HepG2 (cell line): ENCODE results near the gene NIT2. TPM values are rescaled to one million over a fixed set of nuclear protein-coding genes. Genes with fewer than 3 reads are reported as not detected.

ENCODE experiments used
- ATAC-seq: fragments of 200-7000 bp; cut with Tn5 transposase; 3 replicates; pipeline ENCODE4 v1.9.1; 2020; ENCODE audit warnings: mild to moderate bottlenecking, moderate library complexity
- BruUV-seq: library from RNA; stranded (reverse); fragments of 400-500 nt; replicated peaks from 2 replicates; lab custom pipeline; 2021; lab: Mats Ljungman, UMichigan
- CTCF ChIA-PET: fragments of 300-600 bp; formaldehyde crosslinking; extraction: SDS; loops from one replicate; lab custom pipeline; 2021; ENCODE audit warnings: low total read pairs, inconsistent platforms, low intra/inter-chr PET ratio; lab: Yijun Ruan, JAX
- POLR2A ChIA-PET: fragments of 350-600 bp; sonication (Branson Sonifier 250); formaldehyde crosslinking; loops from one replicate; lab custom pipeline; 2020; ENCODE audit warnings: antibody characterized with exemption, inconsistent platforms; lab: Yijun Ruan, JAX
- DNase-seq: peaks from one replicate; pipeline ENCODE4 v3.0.0-alpha.2; 2015; ENCODE audit warnings: low spot score
- FAIRE-seq: peaks from 3 replicates; lab custom pipeline; 2011; peaks lifted over from hg19 to GRCh38; lab: Jason Lieb, UNC
- H2AFZ ChIP-seq: one replicate; pipeline ENCODE4 v1.6.1; 2011; ENCODE audit warnings: low read length, inconsistent platforms
- H3K27ac ChIP-seq: fragments of 300-600 bp; 3 replicates; pipeline ENCODE4 v1.8.0; 2011; ENCODE audit warnings: mixed run types, mild to moderate bottlenecking, mixed read lengths, low read length, inconsistent platforms; ENCODE audit not compliant: insufficient read depth; ENCODE audit errors: extremely low read length
- H3K27me3 ChIP-seq, 2 experiments: fragments of 200-600 bp in 1 of 2; 2 replicates in 1 of 2; 3 replicates in 1 of 2; pipeline versions ENCODE4 v1.6.0 to v1.8.0; 2011; ENCODE audit warnings: low read length in 2 of 2, mild to moderate bottlenecking in 2 of 2, moderate library complexity in 2 of 2, inconsistent platforms in 1 of 2; ENCODE audit not compliant: insufficient read depth in 2 of 2, control insufficient read depth in 1 of 2
- H3K36me3 ChIP-seq, 2 experiments: fragments of 200-600 bp in 1 of 2; replicated peaks in 1 of 2; 2 replicates in 1 of 2; 3 replicates in 1 of 2; pipeline versions ENCODE4 v1.5.1 to v1.8.0; 2011; ENCODE audit warnings: low read length in 2 of 2, inconsistent platforms in 1 of 2; ENCODE audit not compliant: insufficient read depth in 2 of 2, control insufficient read depth in 1 of 2
- H3K4me1 ChIP-seq: 2 replicates; pipeline ENCODE4 v1.5.1; 2012; ENCODE audit warnings: low read length, inconsistent platforms; ENCODE audit not compliant: insufficient read depth
- H3K4me2 ChIP-seq: 2 replicates; pipeline ENCODE4 v1.6.0; 2011; ENCODE audit warnings: low read depth, low read length, inconsistent platforms
- H3K4me3 ChIP-seq, 3 experiments: fragments of 200-600 bp in 1 of 3; sonication (generic), shearing (Covaris generic) in 1 of 3; replicated peaks in 1 of 3; 2 replicates each; pipeline ENCODE4 v1.5.1; 2011 to 2016; ENCODE audit warnings: low read length in 3 of 3, inconsistent platforms in 2 of 3, low read depth in 2 of 3, mild to moderate bottlenecking in 2 of 3, control low read depth in 1 of 3, mixed read lengths in 1 of 3; ENCODE audit not compliant: insufficient read depth in 1 of 3
- H3K79me2 ChIP-seq: one replicate; pipeline ENCODE4 v1.6.1; 2011; ENCODE audit warnings: low read length, inconsistent platforms; ENCODE audit not compliant: insufficient read depth
- H3K9ac ChIP-seq: 2 replicates; pipeline ENCODE4 v1.6.0; 2011; ENCODE audit warnings: mild to moderate bottlenecking, low read depth, low read length, inconsistent platforms; ENCODE audit not compliant: insufficient read depth
- H3K9me3 ChIP-seq: 2 replicates; pipeline ENCODE4 v1.5.1; 2012; ENCODE audit warnings: mild to moderate bottlenecking, low read length
- H4K20me1 ChIP-seq: 2 replicates; pipeline ENCODE4 v1.6.0; 2011; ENCODE audit warnings: inconsistent platforms, mild to moderate bottlenecking, low read length, moderate library complexity; ENCODE audit not compliant: insufficient read depth
- ELF1 ChIP-seq: sonication (generic); formaldehyde crosslinking; IDR thresholded peaks from 2 replicates; pipeline ENCODE4 v1.4.0; 2020; ENCODE audit warnings: missing genetic modification reagents
- HES4 ChIP-seq: sonication (generic); formaldehyde crosslinking; IDR thresholded peaks from 2 replicates; pipeline ENCODE4 v1.9.0; 2021; ENCODE audit warnings: mild to moderate bottlenecking, missing genetic modification reagents, borderline replicate concordance
- HNF4G ChIP-seq, 2 experiments: sonication (generic) in 1 of 2; formaldehyde crosslinking in 1 of 2; IDR thresholded peaks; 2 replicates each; pipeline versions ENCODE4 v1.4.0 to v1.6.1; 2011 to 2020; ENCODE audit warnings: borderline replicate concordance in 2 of 2, low read depth in 2 of 2, mild to moderate bottlenecking in 2 of 2, low read length in 1 of 2, missing genetic modification reagents in 1 of 2, moderate library complexity in 1 of 2
- KMT2A ChIP-seq: sonication (generic); formaldehyde crosslinking; IDR thresholded peaks from 2 replicates; pipeline ENCODE4 v1.4.0; 2020; ENCODE audit warnings: missing genetic modification reagents
- KMT2B ChIP-seq: IDR thresholded peaks from 2 replicates; pipeline ENCODE4 v1.6.1; 2016; ENCODE audit warnings: missing genetic modification reagents, missing compliant biosample characterization
- MAFK ChIP-seq, 2 experiments: IDR thresholded peaks in 1 of 2; conservative IDR thresholded peaks in 1 of 2; 2 replicates each; pipeline ENCODE4 v1.6.1; 2011; ENCODE audit warnings: improper control_type of control experiment in 2 of 2, low read length in 2 of 2
- MZF1 ChIP-seq: sonication (generic); formaldehyde crosslinking; IDR thresholded peaks from 2 replicates; pipeline ENCODE4 v1.8.1; 2023; ENCODE audit warnings: mild to moderate bottlenecking, missing genetic modification reagents, borderline replicate concordance
- PCBP2 ChIP-seq: fragments of 200-400 bp; formaldehyde crosslinking; optimal IDR thresholded peaks from 2 replicates; pipeline ENCODE3; 2018; ENCODE audit warnings: low read length, low read depth; ENCODE audit not compliant: poor library complexity, severe bottlenecking
- RAD51 ChIP-seq: fragments of 450-650 bp; IDR thresholded peaks from 2 replicates; pipeline ENCODE4 v1.6.1; 2016; ENCODE audit warnings: borderline replicate concordance
- ZFP90 ChIP-seq: sonication (generic); formaldehyde crosslinking; IDR thresholded peaks from 2 replicates; pipeline ENCODE4 v1.8.0; 2022; ENCODE audit warnings: missing genetic modification reagents, mild to moderate bottlenecking, inconsistent platforms, borderline replicate concordance
- ZNF260 ChIP-seq: sonication (generic); formaldehyde crosslinking; IDR thresholded peaks from 2 replicates; pipeline ENCODE4 v1.4.0; 2020; ENCODE audit warnings: missing genetic modification reagents, low read depth, mild to moderate bottlenecking, borderline replicate concordance
- ZNF263 ChIP-seq: sonication (generic); formaldehyde crosslinking; IDR thresholded peaks from 2 replicates; pipeline ENCODE4 v1.4.0; 2020; ENCODE audit warnings: missing genetic modification reagents
- ZNF598 ChIP-seq: sonication (generic); formaldehyde crosslinking; IDR thresholded peaks from 2 replicates; pipeline ENCODE4 v1.5.1; 2020; ENCODE audit warnings: mild to moderate bottlenecking, missing genetic modification reagents, borderline replicate concordance
- ZNF724P ChIP-seq: sonication (generic); formaldehyde crosslinking; IDR thresholded peaks from 2 replicates; pipeline ENCODE4 v1.8.0; 2022; ENCODE audit warnings: missing genetic modification reagents, borderline replicate concordance
- WGBS: methylation state at CpG from one replicate; pipeline ENCODE4 v1.1.6; 2017; ENCODE audit warnings: low lambda C conversion rate; 5-methylcytosine and 5-hydroxymethylcytosine counted together
- in situ Hi-C: cut with HindIII; loops from 2 replicates; pipeline ENCODE4 v1.10.0; 2017; ENCODE audit warnings: low pct_unique_long_range_greater_than_20kb; ENCODE audit not compliant: extremely low pct_ligation_motif_present
- intact Hi-C: fragments of 100-400 bp; cut with micrococcal nuclease; formaldehyde crosslinking; loops from one replicate; pipeline ENCODE4 v1.10.0; 2022; ENCODE audit not compliant: unreplicated experiment
- polyA plus RNA-seq, 8 experiments: library from polyadenylated mRNA; depleted of rRNA in 3 of 8; stranded (reverse) in 7 of 8; unstranded in 1 of 8; fragments of >200 nt; fragmentation: Illumina TruSeq in 4 of 8; extraction: Trizol in 4 of 8; gene quantifications; 2 replicates each; pipeline versions ENCODE4 v1.2.1 to v1.2.3, GENCODE V29; 2011 to 2016; ENCODE audit warnings: low read depth in 4 of 8, missing spikeins in 1 of 8, mixed read lengths in 1 of 8; ENCODE audit not compliant: insufficient read depth in 1 of 8
- total RNA-seq, 5 experiments: library from RNA; depleted of rRNA; stranded (reverse); fragments of >200 nt; fragmentation: Illumina TruSeq; extraction: Trizol; gene quantifications; 2 replicates each; pipeline ENCODE4 v1.2.3, GENCODE V29; 2016; ENCODE audit warnings: low read depth in 1 of 5
- TF ChIP-seq, protein P1 (sequence below): sonication (generic); formaldehyde crosslinking; IDR thresholded peaks from 2 replicates; pipeline ENCODE4 v1.5.1; 2020; ENCODE audit warnings: mild to moderate bottlenecking, missing genetic modification reagents
- TF ChIP-seq, protein P2 (sequence below): IDR thresholded peaks from 2 replicates; pipeline ENCODE4 v1.6.1; 2016; ENCODE audit warnings: control low read depth
- TF ChIP-seq, protein P3 (sequence below): sonication (generic); formaldehyde crosslinking; IDR thresholded peaks from 2 replicates; pipeline ENCODE4 v1.5.1; 2020; ENCODE audit warnings: mild to moderate bottlenecking, moderate library complexity, missing genetic modification reagents

NIT2 gene
- total and polyA plus RNA-seq, 2 of the 13 experiments (the other 11 are each of a cell fraction or from before 2014, with no cell fraction given) = 43.4 to 49.1 TPM

DNA sequence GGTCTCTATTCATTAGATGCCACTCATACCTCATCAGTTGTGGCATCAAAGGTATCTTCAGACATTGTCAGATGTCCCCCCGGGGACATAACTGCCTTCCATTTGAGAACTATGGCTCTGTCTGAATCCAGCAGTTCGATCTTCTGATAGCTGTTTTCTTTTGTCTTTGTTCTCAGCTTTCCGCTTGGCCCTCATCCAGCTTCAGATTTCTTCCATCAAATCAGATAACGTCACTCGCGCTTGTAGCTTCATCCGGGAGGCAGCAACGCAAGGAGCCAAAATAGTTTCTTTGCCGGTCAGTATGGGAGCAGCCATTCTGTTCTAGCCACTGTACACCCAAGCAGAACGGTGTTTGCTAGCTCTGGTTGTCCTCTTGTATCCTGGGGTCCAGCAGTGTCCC lies 4.4 kb downstream of the NIT2 start:
- H3K4me2 ChIP-seq = no peak overlapping the region
- no peak overlapping the region for H2AFZ ChIP-seq
- no peaks in the 10 kb centered on the region for H3K27me3 ChIP-seq
- no peaks in the 10 kb centered on the region for H4K20me1 ChIP-seq
- CTCF ChIA-PET = no interaction called here
- no peaks in the 10 kb centered on the region for H3K79me2 ChIP-seq
- ATAC-seq = no peak
- H3K36me3 ChIP-seq = peaks cover 0 to 8% of the 10 kb centered on the region in 2 experiments; a peak in 1 of 5 replicates
- no peak for FAIRE-seq
- in situ Hi-C loops = no loop called here
- POLR2A ChIA-PET = no interaction called here
- H3K9ac ChIP-seq = no peak overlapping the region
- H3K9me3 ChIP-seq = no peaks in the 10 kb centered on the region
- no peak for DNase-seq
- WGBS = 97% methylated on average over 10 of the region's 10 CpGs
- peaks cover 17% of the 10 kb centered on the region for H3K4me1 ChIP-seq
- TF ChIP-seq ZNF724P (CRISPR knock-in tag) = no peak
- no peak for TF ChIP-seq MAFK (conservative IDR thresholded peaks at IDR 0.05 in 1 of 2, IDR thresholded peaks at IDR 0.05 in 1 of 2; ENCODE audit: low read length in 2 of 2)
- TF ChIP-seq, protein P1, sequence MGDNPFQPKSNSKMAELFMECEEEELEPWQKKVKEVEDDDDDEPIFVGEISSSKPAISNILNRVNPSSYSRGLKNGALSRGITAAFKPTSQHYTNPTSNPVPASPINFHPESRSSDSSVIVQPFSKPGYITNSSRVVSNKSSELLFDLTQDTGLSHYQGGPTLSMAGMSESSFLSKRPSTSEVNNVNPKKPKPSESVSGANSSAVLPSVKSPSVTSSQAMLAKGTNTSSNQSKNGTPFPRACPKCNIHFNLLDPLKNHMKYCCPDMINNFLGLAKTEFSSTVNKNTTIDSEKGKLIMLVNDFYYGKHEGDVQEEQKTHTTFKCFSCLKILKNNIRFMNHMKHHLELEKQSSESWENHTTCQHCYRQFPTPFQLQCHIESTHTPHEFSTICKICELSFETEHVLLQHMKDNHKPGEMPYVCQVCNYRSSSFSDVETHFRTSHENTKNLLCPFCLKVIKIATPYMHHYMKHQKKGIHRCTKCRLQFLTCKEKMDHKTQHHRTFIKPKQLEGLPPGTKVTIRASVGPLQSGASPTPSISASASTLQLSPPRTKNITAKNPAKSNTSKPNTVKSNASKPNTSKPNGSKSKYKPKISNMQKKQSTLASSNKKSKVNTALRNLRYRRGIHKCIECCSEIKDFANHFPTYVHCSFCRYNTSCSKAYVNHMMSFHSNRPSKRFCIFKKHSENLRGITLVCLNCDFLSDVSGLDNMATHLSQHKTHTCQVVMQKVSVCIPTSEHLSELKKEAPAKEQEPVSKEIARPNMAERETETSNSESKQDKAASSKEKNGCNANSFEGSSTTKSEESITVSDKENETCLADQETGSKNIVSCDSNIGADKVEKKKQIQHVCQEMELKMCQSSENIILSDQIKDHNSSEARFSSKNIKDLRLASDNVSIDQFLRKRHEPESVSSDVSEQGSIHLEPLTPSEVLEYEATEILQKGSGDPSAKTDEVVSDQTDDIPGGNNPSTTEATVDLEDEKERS (CRISPR knock-in tag) = no peak
- TF ChIP-seq, protein P2, sequence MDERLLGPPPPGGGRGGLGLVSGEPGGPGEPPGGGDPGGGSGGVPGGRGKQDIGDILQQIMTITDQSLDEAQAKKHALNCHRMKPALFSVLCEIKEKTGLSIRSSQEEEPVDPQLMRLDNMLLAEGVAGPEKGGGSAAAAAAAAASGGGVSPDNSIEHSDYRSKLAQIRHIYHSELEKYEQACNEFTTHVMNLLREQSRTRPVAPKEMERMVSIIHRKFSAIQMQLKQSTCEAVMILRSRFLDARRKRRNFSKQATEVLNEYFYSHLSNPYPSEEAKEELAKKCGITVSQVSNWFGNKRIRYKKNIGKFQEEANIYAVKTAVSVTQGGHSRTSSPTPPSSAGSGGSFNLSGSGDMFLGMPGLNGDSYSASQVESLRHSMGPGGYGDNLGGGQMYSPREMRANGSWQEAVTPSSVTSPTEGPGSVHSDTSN (CRISPR knock-in tag) = no peak
- TF ChIP-seq HES4 (CRISPR knock-in tag) = no peak
- TF ChIP-seq KMT2B (CRISPR knock-in tag) = no peak
- TF ChIP-seq PCBP2 = no peak
- TF ChIP-seq ZNF598 (CRISPR knock-in tag) = no peak
- no peak for TF ChIP-seq HNF4G (IDR thresholded peaks at IDR 0.05; ENCODE audit: borderline replicate concordance, low read depth, low read length)
- TF ChIP-seq HNF4G (CRISPR knock-in tag; IDR thresholded peaks at IDR 0.05; ENCODE audit: borderline replicate concordance, low read depth) = no peak
- no peak for TF ChIP-seq ELF1 (CRISPR knock-in tag)
- TF ChIP-seq ZNF263 (CRISPR knock-in tag) = no peak
- TF ChIP-seq, protein P3, sequence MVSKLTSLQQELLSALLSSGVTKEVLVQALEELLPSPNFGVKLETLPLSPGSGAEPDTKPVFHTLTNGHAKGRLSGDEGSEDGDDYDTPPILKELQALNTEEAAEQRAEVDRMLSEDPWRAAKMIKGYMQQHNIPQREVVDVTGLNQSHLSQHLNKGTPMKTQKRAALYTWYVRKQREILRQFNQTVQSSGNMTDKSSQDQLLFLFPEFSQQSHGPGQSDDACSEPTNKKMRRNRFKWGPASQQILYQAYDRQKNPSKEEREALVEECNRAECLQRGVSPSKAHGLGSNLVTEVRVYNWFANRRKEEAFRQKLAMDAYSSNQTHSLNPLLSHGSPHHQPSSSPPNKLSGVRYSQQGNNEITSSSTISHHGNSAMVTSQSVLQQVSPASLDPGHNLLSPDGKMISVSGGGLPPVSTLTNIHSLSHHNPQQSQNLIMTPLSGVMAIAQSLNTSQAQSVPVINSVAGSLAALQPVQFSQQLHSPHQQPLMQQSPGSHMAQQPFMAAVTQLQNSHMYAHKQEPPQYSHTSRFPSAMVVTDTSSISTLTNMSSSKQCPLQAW (CRISPR knock-in tag) = no peak
- TF ChIP-seq KMT2A = no peak
- TF ChIP-seq RAD51 = no peak
- no peak for TF ChIP-seq ZFP90 (CRISPR knock-in tag)
- no peak for TF ChIP-seq MZF1 (CRISPR knock-in tag)
- no peak for TF ChIP-seq ZNF260 (CRISPR knock-in tag)
- TF ChIP-seq, all 625 proteins: peak for 0
- H3K4me3 ChIP-seq = no peak overlapping the region
- BruUV-seq = no TSS peak
- H3K27ac ChIP-seq = no peak overlapping the region
- intact Hi-C loops = no loop called here
